ENCODE measurements around the gene C2.
"Not testable (repeated sequence)": the region's sequence is repeated elsewhere in the genome, so short reads cannot be mapped to it uniquely, and the experiment has no call there.

Gene C2

DNA sequence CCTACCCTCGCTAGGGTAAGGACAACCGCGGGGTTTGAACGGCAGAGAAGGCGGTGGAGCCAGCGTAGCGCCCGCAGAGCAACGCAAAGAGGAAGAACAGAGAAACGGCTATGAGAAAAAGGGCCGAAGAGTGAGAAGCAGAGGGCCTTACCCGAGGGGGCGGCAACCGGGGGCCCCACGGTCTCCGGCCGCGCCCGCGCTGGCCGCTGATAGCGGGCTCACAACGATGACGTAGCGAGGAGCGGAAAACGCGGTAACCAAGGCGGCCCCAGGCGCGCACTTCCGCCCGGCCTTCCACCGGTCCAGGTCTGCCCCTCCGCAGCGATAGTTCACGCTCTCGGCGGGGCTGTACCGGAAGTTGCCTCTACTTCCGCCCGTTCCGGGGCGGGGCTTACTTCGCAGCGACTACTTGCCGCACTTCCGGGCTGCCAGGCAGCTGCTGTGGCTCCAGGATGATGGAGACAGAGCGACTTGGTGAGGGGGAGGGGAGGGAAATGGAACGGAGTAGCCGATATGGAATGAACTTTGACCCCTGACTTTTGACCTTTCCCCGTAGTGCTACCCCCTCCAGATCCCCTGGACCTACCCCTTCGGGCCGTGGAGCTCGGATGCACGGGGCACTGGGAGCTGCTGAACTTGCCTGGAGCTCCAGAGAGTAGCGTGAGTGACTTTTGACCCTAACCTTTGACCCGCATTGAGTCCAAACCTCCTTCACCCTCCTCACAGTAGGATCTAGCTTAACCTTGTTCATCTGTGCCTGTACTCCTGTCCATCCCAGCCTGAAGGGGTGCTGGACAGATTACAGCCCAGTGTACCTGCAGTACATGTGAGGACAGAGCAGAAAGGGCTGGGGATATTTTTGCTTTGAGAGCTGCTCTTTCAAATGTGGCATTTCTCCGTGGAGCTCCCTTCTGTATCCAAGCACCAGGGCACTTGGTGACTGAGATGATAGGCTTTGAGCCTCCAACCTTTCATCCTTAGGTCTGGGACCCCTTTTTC lies 31.5 kb downstream of the C2 start, which contains the start of the genes NELFE and SKIC2:
Gene NELFE (minus strand): TSS at position 231 of the 999 bp plus-strand sequence. CDS start 525 bp downstream, outside the sequence.
Gene SKIC2 (plus strand): TSS at position 435 of the 999 bp plus-strand sequence. CDS start 18 bp downstream, at position 453.
- DNase-seq (ENCODE audit: low read depth): peak; percentile 96

- no peak for DNase-seq (ENCODE audit: low read depth)
These were observed 34.1 kb downstream of the C2 start for GRCh38 chr6:31961616-31962015.

DNA sequence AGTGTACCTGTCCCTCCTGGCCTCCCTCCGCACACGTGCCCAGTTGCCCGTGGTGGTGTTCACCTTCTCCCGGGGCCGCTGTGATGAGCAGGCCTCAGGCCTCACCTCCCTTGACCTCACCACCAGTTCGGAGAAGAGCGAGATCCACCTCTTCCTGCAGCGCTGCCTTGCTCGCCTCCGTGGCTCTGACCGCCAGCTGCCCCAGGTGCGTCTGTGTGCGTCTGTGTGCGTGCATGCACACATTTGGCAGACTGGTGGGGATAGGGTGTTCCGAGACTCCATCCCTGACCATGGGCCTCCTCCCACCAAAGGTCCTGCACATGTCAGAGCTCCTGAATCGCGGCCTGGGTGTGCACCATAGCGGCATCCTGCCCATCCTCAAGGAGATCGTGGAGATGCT lies 36.4 kb downstream of the C2 start:
- DNase-seq (ENCODE audit: low read depth): no peak

DNA sequence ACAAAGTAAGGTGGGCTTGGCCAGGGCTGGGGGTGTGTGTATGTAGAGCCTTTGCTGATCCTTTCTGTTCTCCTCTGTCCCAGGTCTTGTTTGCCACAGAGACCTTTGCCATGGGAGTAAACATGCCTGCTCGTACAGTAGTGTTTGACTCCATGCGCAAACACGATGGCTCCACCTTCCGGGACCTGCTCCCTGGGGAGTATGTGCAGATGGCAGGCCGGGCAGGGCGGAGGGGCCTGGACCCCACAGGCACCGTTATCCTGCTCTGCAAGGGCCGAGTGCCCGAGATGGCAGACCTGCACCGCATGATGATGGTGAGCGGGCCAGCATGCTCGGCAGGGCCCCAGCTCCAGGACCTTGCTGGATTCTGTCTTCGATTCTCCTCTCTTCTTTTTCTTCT lies 38.2 kb downstream of the C2 start:
- DNase-seq (ENCODE audit: low read depth): no peak

GRCh38 chr6:31966506-31966905 lies 39.0 kb downstream of the C2 start:
- DNase-seq (ENCODE audit: low read depth): no peak

DNA sequence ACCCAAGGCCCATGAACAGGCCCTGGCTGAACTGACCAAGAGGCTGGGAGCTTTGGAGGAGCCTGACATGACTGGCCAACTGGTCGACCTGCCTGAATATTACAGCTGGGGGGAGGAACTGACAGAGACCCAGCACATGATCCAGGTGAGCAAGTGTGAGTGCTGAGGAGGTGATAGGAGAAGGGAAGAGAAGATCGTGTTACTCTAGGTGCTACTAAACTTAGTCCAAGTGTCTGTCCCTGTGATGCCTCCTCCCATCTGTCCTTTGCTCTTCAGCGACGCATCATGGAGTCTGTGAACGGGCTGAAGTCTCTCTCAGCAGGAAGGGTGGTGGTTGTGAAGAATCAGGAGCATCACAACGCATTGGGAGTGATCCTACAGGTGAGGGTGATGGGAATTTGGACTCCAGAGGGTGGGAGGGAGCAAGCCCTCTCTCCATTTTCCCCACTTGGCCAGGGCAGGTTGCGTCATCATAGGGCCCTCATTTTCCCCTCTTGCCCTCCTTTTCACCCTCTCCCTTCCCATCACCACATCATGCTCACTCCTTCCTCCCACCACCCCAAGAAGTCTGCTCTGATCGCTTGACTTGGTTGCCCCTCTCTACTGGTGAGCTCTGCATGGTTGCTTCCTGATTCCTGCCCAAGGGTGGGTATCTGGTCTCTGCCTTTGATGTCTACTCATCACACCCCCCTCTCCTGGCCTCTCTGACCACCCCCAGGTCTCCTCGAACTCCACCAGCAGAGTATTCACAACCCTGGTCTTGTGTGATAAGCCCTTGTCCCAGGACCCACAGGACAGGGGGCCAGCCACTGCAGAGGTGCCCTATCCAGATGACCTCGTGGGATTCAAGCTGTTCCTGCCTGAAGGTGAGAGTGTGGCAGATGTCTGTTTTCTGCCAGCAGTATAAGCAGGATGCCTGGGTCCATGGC lies 39.7 kb downstream of the C2 start:
- no peak for DNase-seq (ENCODE audit: low read depth)

GRCh38 chr6:31967926-31968320 lies 40.4 kb downstream of the C2 start:
- DNase-seq (ENCODE audit: low read depth): no peak

DNA sequence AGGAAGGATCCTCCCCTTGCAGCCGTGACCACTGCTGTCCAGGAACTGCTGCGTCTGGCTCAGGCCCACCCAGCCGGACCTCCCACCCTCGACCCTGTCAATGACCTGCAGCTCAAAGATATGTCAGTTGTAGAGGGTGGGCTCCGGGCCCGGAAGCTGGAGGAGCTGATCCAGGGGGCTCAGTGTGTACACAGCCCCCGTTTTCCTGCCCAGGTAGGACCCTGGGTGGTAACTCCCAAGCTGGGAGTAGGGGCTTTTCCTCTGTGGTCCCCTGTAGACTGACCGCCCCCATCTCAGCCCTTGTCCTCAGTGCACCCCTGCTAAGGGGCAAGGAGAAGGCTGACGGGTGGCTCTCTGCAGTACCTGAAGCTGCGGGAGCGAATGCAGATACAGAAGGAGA lies 40.8 kb downstream of the C2 start:
- no peak for DNase-seq (ENCODE audit: low read depth)

DNA sequence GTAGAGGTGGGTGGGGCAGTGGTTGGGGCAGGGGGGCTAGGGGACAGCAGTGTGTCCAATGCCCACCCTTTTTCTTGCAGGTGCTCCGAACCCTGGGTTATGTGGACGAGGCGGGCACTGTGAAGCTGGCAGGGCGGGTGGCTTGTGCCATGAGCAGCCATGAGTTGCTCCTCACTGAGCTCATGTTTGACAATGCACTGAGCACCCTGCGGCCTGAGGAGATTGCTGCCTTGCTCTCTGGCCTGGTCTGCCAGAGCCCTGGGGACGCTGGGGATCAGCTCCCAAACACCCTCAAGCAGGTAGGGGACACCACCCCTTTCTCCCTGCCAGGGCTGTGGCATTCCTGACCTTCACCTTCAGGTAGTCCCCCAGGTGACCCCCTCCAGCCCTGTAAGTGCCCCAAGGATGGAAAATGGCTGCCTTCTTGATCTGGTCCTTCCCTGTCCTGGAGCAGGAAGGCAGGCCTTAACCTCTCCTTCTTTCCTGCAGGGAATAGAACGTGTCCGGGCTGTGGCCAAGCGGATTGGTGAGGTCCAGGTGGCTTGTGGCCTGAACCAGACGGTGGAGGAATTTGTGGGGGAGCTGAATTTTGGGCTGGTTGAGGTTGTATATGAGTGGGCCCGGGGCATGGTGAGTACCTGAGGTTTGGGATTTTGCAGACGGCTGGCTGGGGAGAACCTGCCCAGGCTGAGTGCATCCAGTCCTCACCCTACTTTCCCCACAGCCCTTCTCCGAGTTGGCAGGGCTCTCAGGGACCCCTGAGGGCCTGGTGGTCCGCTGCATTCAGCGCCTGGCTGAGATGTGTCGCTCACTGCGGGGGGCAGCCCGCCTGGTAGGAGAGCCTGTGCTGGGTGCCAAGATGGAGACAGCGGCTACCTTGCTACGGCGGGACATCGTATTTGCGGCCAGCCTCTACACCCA lies 41.5 kb downstream of the C2 start:
- DNase-seq (ENCODE audit: low read depth): no peak

- DNase-seq (ENCODE audit: low read depth): no peak
These were observed 42.4 kb downstream of the C2 start for GRCh38 chr6:31969712-31970603.

DNA sequence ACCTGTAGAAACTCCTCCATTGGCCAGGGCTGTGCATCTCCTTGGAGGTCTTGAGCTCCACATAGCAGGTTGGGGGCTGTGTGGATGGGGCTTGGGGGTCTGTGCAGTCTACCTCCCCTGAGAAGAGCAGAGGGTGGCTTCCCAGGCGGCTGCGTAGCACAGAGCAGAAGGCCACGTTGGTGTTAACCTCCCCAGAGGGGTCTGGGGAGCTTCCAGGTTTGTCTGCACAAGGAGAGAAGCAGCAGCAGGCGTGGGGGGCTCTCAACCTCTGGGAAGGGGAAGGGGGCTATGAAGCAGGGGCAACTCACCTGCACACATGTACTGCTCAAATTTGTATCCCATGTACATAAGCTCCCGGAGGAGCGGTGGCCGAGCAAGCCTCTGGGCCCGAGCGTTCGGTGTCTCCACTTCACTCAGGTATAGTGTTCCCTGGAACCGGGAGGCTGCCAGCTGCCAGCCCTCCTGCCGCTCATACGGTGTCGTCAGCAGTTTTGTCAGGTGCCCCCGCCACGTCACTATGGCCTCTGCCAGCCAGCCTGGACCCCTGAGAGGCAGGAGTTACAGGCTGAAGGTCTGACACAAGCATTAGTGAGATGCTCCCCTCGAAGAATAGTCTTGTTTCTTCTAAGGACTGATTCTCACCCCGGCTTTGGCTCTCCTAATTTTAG lies 43.2 kb downstream of the C2 start:
- no peak for DNase-seq (ENCODE audit: low read depth)

- DNase-seq (ENCODE audit: low read depth): no peak
These were observed 43.9 kb downstream of the C2 start for GRCh38 chr6:31971279-31971992.

GRCh38 chr6:31971993-31972708 lies 44.6 kb downstream of the C2 start, which contains the start of gene DXO:
Gene DXO (minus strand): TSS chr6:31972138. CDS start chr6:31971675, 463 bp downstream.
- DNase-seq (ENCODE audit: low read depth): peak; percentile 96

GRCh38 chr6:31972709-31973350 lies 45.3 kb downstream of the C2 start:
- peak; percentile 31 for DNase-seq (ENCODE audit: low read depth)

- not testable (repeated sequence) for DNase-seq (ENCODE audit: low read depth)
These were observed 48.5 kb downstream of the C2 start for GRCh38 chr6:31976065-31976464.

DNA sequence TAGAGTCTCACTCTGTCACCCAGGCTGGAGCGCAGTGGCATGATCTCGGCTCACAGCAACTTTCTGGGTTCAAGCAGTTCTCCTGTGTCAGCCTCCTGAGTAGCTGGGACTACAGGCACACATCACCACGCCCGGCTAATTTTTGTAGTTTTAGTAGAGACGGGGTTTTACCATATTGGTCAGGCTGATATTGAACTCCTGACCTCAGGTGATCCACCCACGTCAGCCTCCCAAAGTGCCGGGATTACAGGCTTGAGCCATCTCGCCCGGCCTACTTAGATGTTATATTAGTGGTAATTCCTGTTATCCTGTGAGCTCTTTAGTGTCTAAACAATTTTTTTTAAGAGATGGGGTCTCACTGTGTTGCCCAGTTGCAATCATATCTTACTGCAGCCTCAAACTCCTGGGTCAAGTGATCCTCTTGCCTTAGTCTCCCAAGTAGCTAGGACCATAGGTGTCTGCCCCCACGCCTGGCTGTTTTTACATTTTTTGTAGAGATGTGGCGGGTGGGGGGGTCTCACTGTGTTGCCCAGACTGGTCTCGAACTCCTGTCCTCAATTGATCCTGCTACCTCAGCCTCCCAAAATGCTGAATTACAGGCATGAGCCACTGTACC lies 50.4 kb downstream of the C2 start:
- DNase-seq (ENCODE audit: low read depth): no peak

- no peak for DNase-seq (ENCODE audit: low read depth)
These were observed 51.3 kb downstream of the C2 start for GRCh38 chr6:31978831-31979230.
